OCI-LY7 (cell line): Measurements from ENCODE around the gene NAB1. TPM values are rescaled to one million over a fixed set of nuclear protein-coding genes. Genes with fewer than 3 reads are reported as not detected.

Experiments used
- BruUV-seq: library from RNA; stranded (reverse); fragments of 400-500 nt; replicated peaks from 2 replicates; lab custom pipeline; 2021; lab: Mats Ljungman, UMichigan
- CTCF ChIA-PET: fragments of 300-600 bp; sonication (Branson Sonifier 250); formaldehyde crosslinking; loops from one replicate; lab custom pipeline; 2022; ENCODE audit warnings: antibody characterized with exemption; ENCODE audit not compliant: unreplicated experiment; lab: Charles Lee
- POLR2A ChIA-PET: fragments of 300-600 bp; sonication (Branson Sonifier 250); formaldehyde crosslinking; loops from one replicate; lab custom pipeline; 2022; ENCODE audit warnings: antibody characterized with exemption; lab: Charles Lee
- DNase-seq: peaks from one replicate; pipeline ENCODE4 v3.0.0-alpha.2; 2015; ENCODE audit warnings: low spot score
- H2AFZ ChIP-seq: fragments of 200-600 bp; sonication (generic), shearing (Covaris generic); 2 replicates; pipeline ENCODE4 v1.6.1; 2014; ENCODE audit warnings: mild to moderate bottlenecking, antibody characterized with exemption, low read length, moderate library complexity
- H3K27ac ChIP-seq: fragments of 200-600 bp; sonication (generic); 2 replicates; pipeline ENCODE4 v1.5.1; 2014; ENCODE audit warnings: mixed run types, low read depth, mild to moderate bottlenecking, moderate library complexity, low read length, inconsistent platforms; ENCODE audit not compliant: poor library complexity, severe bottlenecking
- H3K36me3 ChIP-seq: fragments of 200-600 bp; sonication (generic); 2 replicates; pipeline ENCODE4 v1.6.1; 2014; ENCODE audit warnings: mild to moderate bottlenecking, antibody characterized with exemption, low read length, moderate library complexity, mixed read lengths; ENCODE audit not compliant: insufficient read depth
- H3K4me1 ChIP-seq: fragments of 200-600 bp; sonication (generic); 2 replicates; pipeline ENCODE4 v1.5.1; 2014; ENCODE audit warnings: mild to moderate bottlenecking, low read length; ENCODE audit not compliant: insufficient read depth, poor library complexity, severe bottlenecking
- H3K4me2 ChIP-seq: fragments of 200-600 bp; sonication (generic); 2 replicates; pipeline ENCODE4 v1.6.1; 2014; ENCODE audit warnings: mild to moderate bottlenecking, low read length
- H3K4me3 ChIP-seq: fragments of 200-600 bp; sonication (generic); 2 replicates; pipeline ENCODE4 v1.5.1; 2014; ENCODE audit warnings: mild to moderate bottlenecking, low read depth, low read length; ENCODE audit not compliant: poor library complexity, severe bottlenecking
- H3K79me2 ChIP-seq: fragments of 200-600 bp; sonication (generic); 2 replicates; pipeline ENCODE4 v1.6.1; 2016; ENCODE audit warnings: low read depth, mild to moderate bottlenecking, low read length, moderate library complexity, mixed read lengths; ENCODE audit not compliant: insufficient read depth
- H3K9me2 ChIP-seq: fragments of 200-600 bp; sonication (generic); 2 replicates; pipeline ENCODE4 v1.6.1; 2016; ENCODE audit warnings: mild to moderate bottlenecking, low read length, mixed read lengths; ENCODE audit not compliant: insufficient read depth
- H3K9me3 ChIP-seq: fragments of 200-600 bp; sonication (generic); 2 replicates; pipeline ENCODE4 v1.6.1; 2014; ENCODE audit warnings: mild to moderate bottlenecking, mixed run types, low read length, mixed read lengths
- H4K20me1 ChIP-seq: fragments of 200-600 bp; sonication (generic); 2 replicates; pipeline ENCODE4 v1.6.1; 2014; ENCODE audit warnings: mild to moderate bottlenecking, antibody characterized with exemption, low read length, moderate library complexity, mixed read lengths; ENCODE audit not compliant: insufficient read depth
- CTCF ChIP-seq: fragments of 200-600 bp; sonication (generic); conservative IDR thresholded peaks from 2 replicates; pipeline ENCODE4 v1.5.1; 2014; ENCODE audit warnings: mild to moderate bottlenecking, antibody characterized with exemption, low read length, moderate library complexity, mixed read lengths
- EZH2phosphoT487 ChIP-seq: fragments of 200-600 bp; sonication (generic); IDR thresholded peaks from 2 replicates; pipeline ENCODE4 v1.6.1; 2018; ENCODE audit warnings: low read depth, borderline replicate concordance, mild to moderate bottlenecking, mixed run types, antibody characterized with exemption, low read length, moderate library complexity, mixed read lengths
- intact Hi-C: fragments of 100-400 bp; cut with micrococcal nuclease; formaldehyde crosslinking; loops from one replicate; pipeline ENCODE4 v1.10.0; 2022; ENCODE audit not compliant: unreplicated experiment
- total RNA-seq, 2 experiments: library from RNA; depleted of rRNA in 1 of 2; stranded (reverse); fragments of >200 nt in 1 of 2; shearing (Covaris generic) in 1 of 2; gene quantifications; 2 replicates each; pipeline ENCODE4 v1.2.3, GENCODE V29; 2014 to 2022

NAB1 gene
- total RNA-seq, 2 experiments from 2014 or later: 24.5 to 30.2 TPM

GRCh38 chr2:190736355-190736754 lies 87.5 kb downstream of the NAB1 start:
- no peaks in the 10 kb centered on the region for H4K20me1 ChIP-seq
- no peaks in the 10 kb centered on the region for H3K36me3 ChIP-seq
- ChIA-PET CTCF (no interaction called here), POLR2A (interaction anchor here (0.7 kb wide), 1 partner anchor 15 kb away, joined by 3 read pairs; no protein-coding TSS in a partner anchor)
- no peak overlapping the region for H3K4me3 ChIP-seq
- intact Hi-C loops: no loop called here
- H3K27ac ChIP-seq: no peak overlapping the region
- DNase-seq: no peak
- no peak for TF ChIP-seq CTCF
- TF ChIP-seq EZH2phosphoT487: no peak
- H3K9me2 ChIP-seq: no peaks in the 10 kb centered on the region
- H2AFZ ChIP-seq: no peak overlapping the region
- H3K4me1 ChIP-seq: no peaks in the 10 kb centered on the region
- no TSS peak for BruUV-seq
- H3K4me2 ChIP-seq: no peak overlapping the region
- no peaks in the 10 kb centered on the region for H3K79me2 ChIP-seq
- no peaks in the 10 kb centered on the region for H3K9me3 ChIP-seq

GRCh38 chr2:190740449-190740848 lies 91.6 kb downstream of the NAB1 start:
- ChIA-PET CTCF (no interaction called here), POLR2A (no interaction called here)
- no peak overlapping the region for H3K4me2 ChIP-seq
- H3K36me3 ChIP-seq: no peaks in the 10 kb centered on the region
- H4K20me1 ChIP-seq: no peaks in the 10 kb centered on the region
- TF ChIP-seq CTCF (no peak), EZH2phosphoT487 (no peak)
- H3K9me2 ChIP-seq: no peaks in the 10 kb centered on the region
- no peak overlapping the region for H3K4me3 ChIP-seq
- H3K79me2 ChIP-seq: no peaks in the 10 kb centered on the region
- no peak overlapping the region for H2AFZ ChIP-seq
- no peak for DNase-seq
- BruUV-seq: no TSS peak
- no peak overlapping the region for H3K27ac ChIP-seq
- H3K4me1 ChIP-seq: no peaks in the 10 kb centered on the region
- intact Hi-C loops: no loop called here
- no peaks in the 10 kb centered on the region for H3K9me3 ChIP-seq

Other genes with a start within 250 kb of the NAB1 start
- 8.3 and 11.5 TPM in 2 replicates for gene MFSD6, start 240.7 kb upstream of the NAB1 start, total RNA-seq (2014; rRNA removed; shearing (Covaris generic))
- gene MFSD6, start 240.7 kb upstream of the NAB1 start, total RNA-seq (2022): 19.5 and 23.1 TPM in 2 replicates
- gene NEMP2, start 114.4 kb upstream of the NAB1 start, total RNA-seq (2014; rRNA removed; shearing (Covaris generic)): 5.1 and 5.6 TPM in 2 replicates
- gene NEMP2, start 114.4 kb upstream of the NAB1 start, total RNA-seq (2022): 18.5 and 21.6 TPM in 2 replicates
- 82.0 and 102 TPM in 2 replicates for gene GLS, start 231.7 kb downstream of the NAB1 start, total RNA-seq (2014; rRNA removed; shearing (Covaris generic))
- 93.1 and 103 TPM in 2 replicates for gene GLS, start 231.7 kb downstream of the NAB1 start, total RNA-seq (2022)